Jurkat, Clone E6-1 (cell line): ENCODE measurements around the gene CACHD1.
"Not testable (repeated sequence)": the region's sequence is repeated elsewhere in the genome, so short reads cannot be mapped to it uniquely, and the experiment has no call there.

ENCODE experiments used
- DNase-seq: peaks from one replicate; pipeline ENCODE4 v3.0.0-alpha.2; 2011; ENCODE audit warnings: low read depth, low spot score
- H3K4me3 ChIP-seq: 2 replicates; pipeline ENCODE4 v1.5.1; 2011; ENCODE audit warnings: mild to moderate bottlenecking, low read length, control low read depth, moderate library complexity

CACHD1 gene

DNA sequence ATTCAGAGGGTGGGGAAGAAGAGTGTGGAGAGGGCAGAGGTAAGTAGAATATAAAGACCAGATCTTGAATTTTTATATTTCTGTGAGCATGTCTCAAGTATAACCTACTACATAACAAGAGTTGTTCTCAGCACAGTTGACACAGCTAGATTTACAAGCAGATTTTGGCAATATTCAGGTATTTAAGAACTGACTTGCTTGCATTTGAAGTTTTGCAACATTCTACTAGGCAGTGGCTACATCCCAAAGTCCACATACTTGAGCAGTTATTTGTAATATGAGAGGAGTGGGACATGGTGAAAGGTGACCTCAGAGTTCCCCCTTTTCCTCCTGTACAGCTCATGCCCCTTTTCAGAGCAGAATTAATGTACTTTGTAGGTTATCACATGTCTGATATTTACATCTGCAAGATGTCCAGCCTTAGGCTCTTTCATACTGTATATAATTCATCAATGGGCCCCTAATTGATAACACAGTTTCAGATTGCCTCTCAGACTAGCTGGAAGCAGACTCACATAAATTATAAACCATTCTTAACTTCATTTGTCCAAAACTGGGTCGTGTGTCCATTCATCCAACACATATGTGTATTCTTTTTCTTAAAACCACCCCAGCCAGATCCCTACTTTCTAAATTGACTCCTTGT, 138.2 kb downstream of the CACHD1 start:
- no peak overlapping the region for H3K4me3 ChIP-seq
- DNase-seq = no peak

DNA sequence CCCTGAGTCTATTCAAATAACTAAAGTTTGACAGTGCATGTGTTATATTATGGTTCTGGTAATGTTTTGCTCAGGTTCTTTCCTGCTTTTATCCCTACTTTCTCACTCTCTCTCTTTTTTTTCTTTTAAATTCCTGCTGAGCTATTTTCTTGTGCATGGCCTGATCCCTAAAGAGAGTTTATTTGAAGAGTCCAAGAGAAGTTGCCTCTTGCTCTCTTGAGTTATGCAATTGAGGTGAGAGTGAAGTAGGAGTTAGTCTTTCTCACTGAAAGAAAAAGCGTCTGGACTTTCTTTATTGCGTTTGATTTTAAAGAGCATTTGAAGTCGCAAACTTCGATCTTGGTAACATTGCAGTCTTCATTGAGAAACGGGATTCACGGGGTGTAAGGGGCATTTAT, 138.7 kb downstream of the CACHD1 start:
- no peak for DNase-seq

DNA sequence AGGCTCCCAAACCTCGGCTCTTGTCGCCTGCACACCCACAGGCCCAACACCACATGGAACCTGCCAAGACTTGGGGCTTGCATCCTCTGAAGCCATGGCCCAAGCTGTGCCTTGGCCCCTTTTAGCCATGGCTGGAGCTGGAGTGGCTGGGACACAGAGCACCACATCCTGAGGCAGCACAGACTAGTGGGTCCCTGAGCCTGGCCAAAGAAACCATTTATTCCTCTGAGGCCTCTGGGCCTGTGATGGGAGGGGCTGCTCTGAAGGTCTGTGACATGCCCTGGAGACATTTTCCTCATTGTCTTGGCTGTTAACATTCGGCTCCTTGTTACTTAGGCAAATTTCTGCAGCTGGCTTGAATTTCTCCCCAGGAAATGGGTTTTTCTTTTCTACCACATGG, 141.0 kb downstream of the CACHD1 start:
- DNase-seq, H3K4me3 ChIP-seq: not testable (repeated sequence)

More for the DNA sequence above, 138.7 kb downstream of the CACHD1 start:
- no peak overlapping the region for H3K4me3 ChIP-seq

DNA sequence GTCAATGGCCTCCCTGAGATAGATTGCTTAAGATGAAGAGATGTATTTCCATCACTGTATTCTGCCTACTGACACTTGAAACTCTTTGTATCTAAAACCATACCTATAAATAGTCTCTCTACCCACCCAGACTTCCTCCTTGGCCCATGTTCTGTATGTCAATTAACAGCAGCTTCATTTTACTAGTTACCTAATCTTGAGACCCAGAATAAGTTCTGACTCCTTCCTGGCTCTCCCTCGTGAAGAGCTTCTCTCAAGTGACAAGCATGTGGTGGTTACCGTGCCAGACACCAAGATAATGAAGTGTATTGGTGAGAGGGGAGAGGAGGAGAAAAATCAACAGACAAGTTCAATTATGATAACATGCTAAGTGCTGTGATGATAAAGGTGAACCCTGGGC, 146.1 kb downstream of the CACHD1 start:
- H3K4me3 ChIP-seq = no peak overlapping the region
- no peak for DNase-seq

DNA sequence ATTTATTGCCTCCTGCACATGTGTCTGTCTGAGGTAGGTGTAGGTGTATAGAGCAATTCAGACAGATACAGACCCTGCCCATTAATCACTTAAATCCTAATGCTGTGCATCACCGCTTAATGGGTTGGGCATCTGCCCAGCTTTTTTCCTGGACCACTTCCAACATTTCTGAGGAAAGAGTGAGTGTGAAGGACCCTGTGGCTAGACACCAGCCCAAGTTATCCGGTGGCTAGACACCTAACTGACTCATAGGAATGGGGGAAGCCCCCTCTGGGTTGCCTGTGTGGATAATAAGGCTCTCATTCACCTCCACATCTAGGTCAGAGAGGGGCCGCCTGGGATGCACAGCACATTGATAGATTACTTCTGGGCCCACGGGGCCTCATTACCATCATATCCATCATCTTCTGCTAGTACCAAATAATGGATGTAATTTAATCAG, 153.8 kb downstream of the CACHD1 start:
- DNase-seq = no peak
- no peak overlapping the region for H3K4me3 ChIP-seq

DNA sequence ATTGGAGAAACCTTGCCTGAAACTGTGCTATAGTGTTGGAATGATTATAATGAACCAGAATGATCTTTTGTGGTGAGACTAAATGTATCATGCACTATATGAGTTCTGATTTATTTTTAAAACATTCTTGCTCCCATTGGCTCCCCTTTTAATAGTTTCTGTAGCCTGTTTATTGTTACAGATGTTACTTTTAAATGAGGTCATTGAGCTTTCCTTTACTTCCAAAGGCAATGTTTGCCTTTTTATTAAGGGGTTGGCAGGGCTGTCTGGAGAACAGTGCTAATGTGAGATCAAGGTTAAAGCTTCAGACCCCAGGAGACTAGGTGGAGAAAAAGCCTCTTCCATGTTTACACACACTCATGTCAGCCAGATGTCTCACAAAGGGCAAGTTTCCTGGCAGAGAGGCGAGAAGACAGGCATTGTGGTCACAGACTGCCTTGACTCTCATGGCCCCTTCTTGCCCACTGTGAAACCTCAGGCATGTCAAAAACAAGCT, 154.3 kb downstream of the CACHD1 start:
- DNase-seq = peak; percentile 23
- no peak overlapping the region for H3K4me3 ChIP-seq

DNA sequence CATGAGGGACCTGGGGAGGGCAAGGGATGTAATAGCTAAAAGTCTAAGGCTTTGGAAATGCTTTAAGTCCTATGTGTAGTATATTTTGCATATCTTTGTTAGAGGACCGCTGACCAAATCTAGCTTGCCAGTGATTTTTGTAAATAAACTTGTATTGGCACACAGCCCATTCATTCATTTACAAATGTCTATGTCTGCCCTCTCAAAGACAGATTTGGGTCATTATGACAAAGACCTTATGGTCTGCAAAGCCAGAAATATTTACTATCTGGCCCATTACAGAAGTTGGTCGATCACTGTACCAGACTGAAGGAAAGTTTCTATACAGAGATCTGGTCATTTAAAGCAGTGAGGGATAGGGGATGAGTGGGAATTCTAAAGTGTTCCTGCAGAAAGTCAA, 154.9 kb downstream of the CACHD1 start:
- DNase-seq = no peak

DNA sequence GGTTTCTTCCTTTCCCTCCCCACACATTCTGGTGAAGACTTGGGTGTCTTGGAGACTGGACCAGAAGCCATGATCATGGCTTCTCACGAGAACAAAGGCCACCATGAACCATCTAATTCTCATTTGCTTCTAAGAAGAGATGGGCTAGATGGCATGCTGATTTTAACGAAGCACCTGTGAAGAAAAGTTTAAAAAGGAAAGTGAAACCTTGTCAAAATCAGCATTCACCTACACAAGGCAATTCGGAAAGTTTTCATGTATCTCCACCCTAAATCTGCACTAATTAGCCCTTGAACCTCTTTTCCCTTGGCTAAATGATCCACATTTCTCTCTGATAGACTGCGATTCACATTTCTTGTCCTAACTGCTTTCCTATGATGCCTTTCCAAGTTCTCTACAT, 160.7 kb downstream of the CACHD1 start:
- no peak overlapping the region for H3K4me3 ChIP-seq
- DNase-seq = no peak

More for the DNA sequence above, 154.9 kb downstream of the CACHD1 start:
- H3K4me3 ChIP-seq = no peak overlapping the region

DNA sequence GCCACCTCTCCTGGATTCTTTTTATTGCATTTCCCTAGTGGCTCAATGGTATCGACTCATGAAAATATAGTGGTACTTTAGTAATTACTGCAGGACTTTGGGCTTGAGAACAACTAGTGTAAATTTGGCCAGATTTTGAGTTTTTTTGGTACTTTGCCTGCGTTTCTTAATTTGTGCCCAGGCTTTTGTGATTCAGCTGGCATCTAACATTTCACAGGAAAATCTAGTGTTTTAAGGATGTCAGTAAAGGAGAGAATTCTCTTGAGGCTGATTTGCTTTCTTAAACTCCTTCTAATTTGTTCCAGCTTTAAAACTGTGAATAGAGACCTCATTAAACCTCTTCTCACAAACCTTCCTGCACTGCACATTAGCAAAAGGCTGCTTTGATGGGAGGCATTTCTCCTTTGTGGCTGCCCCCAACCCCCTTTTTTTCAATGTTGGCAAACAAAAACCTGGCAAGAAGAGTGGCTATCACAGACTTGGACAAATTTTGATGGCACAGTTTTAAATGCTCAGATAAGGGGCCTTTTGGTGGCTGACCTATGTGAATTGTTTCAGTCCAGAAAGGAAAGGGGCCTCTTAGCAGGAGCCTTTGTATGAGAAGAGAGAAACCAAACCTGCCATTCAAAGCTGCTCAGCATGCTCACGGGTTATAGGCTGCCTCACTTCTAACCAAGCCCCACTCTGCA, 161.6 kb downstream of the CACHD1 start:
- no peak for DNase-seq
- H3K4me3 ChIP-seq = no peak overlapping the region

DNA sequence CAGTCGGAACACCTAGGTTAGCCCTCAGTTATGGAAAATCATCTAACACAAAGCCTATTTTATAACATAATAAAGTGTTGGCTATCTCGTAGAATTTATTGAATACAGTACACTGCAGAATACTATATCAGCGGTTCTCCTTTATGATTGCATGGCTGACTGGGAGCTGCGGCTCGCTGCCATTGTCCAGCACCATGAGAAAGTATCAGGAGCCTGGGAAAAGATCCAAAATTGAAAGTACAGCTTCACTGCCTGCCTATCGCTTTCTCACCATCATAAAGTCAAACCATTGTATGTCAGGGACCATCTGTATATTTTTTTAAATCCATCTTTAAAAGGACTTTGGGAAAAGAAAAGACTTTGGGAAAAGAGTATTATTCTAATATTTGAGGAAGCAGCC, 163.0 kb downstream of the CACHD1 start:
- no peak overlapping the region for H3K4me3 ChIP-seq
- no peak for DNase-seq

DNA sequence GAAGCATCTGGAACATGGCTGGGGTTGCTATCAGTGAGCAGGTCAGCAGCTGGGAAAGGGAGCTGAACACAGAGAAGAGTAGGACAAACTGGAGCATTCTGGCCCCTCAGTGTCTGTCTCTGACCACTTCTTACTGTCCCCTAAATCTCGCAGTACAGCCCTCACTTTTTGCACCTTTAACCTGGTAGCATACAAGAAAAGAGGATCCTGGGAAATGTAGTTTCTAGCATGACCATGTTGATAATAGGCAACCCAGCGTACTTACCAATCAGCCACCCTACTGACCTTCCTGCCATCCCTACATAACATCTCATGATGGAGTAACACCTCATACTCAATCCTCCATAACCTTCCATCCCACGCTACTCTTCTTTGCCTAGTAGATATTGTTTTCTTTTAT, 175.8 kb downstream of the CACHD1 start:
- DNase-seq = no peak

DNA sequence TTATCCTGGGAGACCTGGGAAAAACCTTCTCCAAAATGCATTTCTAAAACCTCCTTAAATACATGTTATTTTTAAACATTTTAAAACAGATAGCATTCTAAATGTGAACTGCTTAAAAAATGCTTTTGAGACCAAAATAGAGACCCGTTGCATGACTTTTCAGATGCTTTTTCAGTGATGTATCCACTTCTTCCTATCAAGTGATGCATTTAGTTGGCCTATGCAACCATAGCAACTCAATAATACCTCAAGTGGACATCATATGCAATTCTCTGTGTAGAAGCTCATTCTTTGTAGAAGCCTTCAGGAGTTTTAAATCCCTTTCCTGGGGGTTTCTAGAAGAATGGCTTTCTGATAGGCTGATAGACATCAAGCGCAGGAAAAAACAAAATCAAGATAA, 180.5 kb downstream of the CACHD1 start:
- H3K4me3 ChIP-seq = no peak overlapping the region
- no peak for DNase-seq

More for the DNA sequence above, 175.8 kb downstream of the CACHD1 start:
- no peak overlapping the region for H3K4me3 ChIP-seq

DNA sequence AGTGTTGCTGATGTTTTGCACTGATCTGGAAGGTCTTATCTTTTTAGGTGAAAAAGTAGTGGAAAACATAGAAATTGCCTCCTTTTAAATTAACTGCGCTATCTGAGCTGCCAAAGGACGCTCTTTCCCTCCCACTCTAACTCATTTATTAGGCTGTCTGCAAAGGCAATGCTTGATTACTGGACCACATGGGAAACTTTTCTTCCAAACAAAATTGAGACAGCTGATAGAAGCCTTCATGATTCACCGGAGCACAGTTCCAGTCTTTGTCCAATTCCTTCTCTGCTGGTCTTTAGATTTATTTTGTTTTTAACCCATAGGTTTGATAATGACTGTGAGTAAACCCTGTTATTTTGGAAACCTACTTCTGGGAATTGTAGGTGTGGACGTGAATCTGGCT, 181.9 kb downstream of the CACHD1 start:
- H3K4me3 ChIP-seq = no peak overlapping the region
- no peak for DNase-seq

DNA sequence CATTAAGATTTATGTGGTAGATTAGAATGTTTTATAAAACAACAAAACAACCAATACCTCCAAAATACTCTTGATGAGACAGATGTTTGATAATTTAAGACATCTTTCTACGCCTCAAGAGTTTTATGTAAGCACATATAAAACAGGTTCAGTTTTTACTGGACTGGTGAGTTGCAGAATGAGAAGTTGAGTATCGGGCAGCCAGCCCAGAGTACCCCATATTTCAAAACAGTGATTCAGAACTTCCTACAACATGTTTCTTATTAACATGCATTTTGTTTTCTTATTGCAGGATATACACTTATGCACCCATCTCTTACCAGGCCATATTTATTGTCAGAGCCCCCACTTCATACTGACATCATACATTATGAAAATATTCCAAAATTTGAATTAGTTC, 183.5 kb downstream of the CACHD1 start:
- H3K4me3 ChIP-seq = no peak overlapping the region
- DNase-seq = no peak

DNA sequence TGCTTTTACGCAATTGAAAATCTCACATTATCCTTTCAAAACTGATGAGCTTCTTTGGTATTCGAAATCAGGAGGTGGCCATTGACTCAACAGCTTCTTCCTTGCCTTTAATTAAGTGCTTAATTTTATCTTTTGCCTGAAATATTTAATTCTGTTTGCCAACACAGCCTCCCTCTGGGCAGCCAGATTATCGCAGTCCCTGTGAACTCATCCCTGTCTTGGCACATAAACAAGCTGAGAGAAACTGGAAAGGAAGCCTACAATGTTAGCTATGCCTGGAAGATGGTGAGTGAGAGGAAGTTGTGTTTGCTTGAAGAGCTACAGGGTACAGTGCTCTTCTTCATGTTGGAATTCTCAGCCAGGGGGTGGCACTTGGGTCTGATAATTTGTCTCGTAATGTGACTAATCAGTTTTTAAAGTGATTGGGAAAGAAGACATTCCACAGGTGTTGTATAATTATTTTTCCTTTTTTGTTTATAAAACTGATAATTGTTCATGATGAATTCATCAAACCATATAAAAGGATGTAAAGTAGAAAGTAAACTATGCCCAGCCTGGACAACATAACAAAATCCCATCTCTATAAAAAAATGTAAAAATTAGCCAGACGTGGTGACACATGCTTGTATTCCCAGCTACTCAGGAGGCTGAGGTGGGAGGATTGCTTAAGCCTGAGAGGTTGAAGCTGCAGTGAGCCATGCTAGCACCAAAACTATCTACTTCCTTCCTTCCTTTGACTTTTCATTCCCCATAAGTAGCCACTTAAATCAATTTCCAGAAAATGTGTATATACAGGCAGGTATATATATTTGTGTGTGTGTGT, 184.8 kb downstream of the CACHD1 start:
- no peak for DNase-seq
- H3K4me3 ChIP-seq = no peak overlapping the region

DNA sequence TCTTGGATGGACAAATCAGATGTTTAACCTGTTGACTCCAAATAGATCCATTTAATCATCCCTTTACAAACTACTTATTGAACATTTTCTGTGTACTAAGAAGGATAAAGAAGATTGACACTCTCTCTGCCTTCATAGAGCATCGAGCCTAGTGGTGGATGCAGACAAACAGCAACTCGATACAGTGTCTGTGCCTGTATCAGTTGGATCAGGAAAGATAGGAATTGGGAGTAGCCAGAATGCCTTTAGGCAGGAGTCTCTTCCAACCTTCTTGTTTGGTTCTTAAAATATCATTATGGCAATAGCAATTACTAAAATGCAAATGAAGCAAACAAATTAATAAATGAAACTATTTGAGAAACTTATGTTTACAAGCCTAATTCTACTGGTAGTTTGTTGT, 185.9 kb downstream of the CACHD1 start:
- H3K4me3 ChIP-seq = no peak overlapping the region
- no peak for DNase-seq

DNA sequence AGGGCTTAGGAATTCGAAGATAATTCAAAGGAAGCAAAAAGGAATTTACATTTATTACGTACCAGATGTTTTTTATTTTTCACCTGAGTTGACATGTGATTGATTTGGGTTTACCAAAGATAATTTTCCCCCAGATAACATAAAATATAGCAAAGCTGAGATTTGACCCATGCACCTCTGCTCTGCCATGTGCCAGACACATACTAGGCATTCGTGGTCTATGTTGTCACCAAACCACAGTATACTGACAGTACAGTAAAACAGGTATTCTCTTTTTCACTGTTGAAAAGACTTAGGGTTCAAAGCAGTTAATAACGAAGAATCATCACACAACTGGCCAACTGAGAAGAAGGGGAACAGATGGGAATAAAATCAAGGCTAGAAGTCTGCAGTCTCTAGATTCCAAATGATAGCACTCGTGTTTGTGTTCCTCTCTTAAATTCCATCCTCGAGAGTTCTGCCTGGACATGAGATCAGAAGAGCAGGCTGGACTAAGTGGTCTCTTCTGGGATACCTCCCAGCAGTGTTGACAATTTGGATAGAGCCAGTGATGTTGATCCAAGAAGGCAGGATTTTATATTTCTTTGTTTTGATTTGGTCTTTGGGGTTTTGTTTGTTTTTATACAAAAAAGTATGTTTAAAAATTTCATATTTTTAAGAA, 189.7 kb downstream of the CACHD1 start:
- no peak for DNase-seq
- H3K4me3 ChIP-seq = no peak overlapping the region

DNA sequence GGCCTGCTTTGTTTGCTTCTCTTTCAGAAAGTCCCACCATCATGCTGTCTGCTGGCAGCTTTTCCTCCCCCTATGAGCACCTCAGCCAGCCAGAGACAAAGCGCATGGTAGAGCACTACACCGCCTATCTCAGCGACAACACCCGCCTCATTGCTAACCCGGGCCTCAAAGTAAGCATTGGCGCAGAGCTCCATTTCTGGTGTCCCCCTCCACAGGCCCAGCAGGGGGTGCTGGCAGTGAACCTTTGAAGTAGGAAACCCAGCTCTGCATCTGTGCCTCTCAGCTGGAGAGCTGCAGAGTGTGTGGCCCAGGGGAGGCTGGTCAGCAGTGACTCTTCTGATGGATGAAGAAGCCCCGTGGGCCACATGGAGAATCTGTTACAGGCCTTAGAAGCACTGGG, 193.7 kb downstream of the CACHD1 start:
- DNase-seq = peak; percentile 18
- no peak overlapping the region for H3K4me3 ChIP-seq

DNA sequence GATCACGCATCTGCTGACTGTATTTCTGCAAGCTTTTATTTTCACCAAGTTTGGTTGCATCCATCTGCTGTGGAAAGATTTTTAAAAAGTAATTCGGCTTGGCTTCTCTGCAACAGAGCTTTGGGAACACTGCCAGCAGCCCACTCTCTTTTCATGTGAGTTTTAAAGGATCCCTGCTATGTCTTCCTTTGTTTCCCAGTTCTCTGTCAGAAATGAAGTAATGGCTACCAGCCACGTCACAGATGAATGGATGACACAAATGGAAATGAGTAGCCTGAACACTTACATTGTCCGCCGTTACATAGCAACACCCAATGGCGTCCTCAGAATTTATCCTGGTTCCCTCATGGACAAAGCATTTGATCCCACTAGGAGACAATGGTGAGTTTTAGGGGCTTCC, 194.4 kb downstream of the CACHD1 start:
- no peak overlapping the region for H3K4me3 ChIP-seq
- no peak for DNase-seq
